ENCODE results near the gene SETBP1.

DNA sequence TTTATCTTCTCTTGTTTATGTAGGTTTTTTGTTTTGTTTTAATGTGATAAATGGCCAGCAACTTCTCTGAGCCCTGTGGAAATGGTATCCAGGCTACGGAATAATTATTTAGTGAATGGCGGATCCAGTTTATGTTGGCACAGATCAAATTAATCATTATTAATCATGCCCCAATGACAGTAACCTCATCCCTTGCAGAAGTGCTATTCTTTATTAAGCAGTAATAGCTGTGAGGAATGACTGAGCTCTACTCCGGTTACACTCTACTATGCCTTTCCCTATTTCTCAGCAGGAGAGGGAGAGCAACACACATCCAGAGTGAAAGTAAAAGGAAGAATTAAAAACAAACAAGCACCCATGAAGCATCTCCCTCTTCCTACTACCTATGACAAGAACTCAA, 84.8 kb downstream of the SETBP1 start:
- TF ChIP-seq EZH2 (IDR thresholded peaks at IDR 0.05; ENCODE audit: borderline replicate concordance, low read length) = no peak
- TF ChIP-seq, protein P1, sequence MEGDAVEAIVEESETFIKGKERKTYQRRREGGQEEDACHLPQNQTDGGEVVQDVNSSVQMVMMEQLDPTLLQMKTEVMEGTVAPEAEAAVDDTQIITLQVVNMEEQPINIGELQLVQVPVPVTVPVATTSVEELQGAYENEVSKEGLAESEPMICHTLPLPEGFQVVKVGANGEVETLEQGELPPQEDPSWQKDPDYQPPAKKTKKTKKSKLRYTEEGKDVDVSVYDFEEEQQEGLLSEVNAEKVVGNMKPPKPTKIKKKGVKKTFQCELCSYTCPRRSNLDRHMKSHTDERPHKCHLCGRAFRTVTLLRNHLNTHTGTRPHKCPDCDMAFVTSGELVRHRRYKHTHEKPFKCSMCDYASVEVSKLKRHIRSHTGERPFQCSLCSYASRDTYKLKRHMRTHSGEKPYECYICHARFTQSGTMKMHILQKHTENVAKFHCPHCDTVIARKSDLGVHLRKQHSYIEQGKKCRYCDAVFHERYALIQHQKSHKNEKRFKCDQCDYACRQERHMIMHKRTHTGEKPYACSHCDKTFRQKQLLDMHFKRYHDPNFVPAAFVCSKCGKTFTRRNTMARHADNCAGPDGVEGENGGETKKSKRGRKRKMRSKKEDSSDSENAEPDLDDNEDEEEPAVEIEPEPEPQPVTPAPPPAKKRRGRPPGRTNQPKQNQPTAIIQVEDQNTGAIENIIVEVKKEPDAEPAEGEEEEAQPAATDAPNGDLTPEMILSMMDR (conservative IDR thresholded peaks at IDR 0.05 in 1 of 2, IDR thresholded peaks at IDR 0.05 in 1 of 2; ENCODE audit: extremely low read depth in 1 of 2, insufficient read depth in 1 of 2, low read depth in 1 of 2, low read length in 2 of 2) = no peak
